ENCODE measurements around the gene DUS3L.
"Not testable (repeated sequence)": the region's sequence is repeated elsewhere in the genome, so short reads cannot be mapped to it uniquely, and the experiment has no call there.

DNA sequence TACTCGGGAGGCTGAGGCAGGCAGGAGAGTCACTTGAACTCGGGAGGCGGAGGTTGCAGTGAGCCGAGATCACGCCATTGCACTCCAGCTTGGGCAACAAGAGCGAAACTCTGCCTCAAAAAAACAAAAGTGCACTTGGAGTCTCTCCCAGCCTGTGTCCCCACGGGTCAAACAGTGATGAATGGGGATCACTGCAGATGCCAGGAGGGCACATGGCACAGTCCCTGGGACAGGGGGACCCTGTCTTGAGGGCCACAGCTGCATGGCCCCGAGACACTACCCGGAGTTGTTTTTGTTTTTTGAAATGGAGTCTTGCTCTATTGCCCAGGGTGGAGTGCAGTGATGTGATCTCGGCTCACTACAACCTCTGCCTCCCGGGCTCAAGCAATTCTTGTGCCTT, 10.0 kb downstream of the DUS3L start:
- not testable (repeated sequence) for TF ChIP-seq POLR2AphosphoS5 (IDR thresholded peaks at IDR 0.05; ENCODE audit: low read depth, low read length)
- TF ChIP-seq, protein P1, sequence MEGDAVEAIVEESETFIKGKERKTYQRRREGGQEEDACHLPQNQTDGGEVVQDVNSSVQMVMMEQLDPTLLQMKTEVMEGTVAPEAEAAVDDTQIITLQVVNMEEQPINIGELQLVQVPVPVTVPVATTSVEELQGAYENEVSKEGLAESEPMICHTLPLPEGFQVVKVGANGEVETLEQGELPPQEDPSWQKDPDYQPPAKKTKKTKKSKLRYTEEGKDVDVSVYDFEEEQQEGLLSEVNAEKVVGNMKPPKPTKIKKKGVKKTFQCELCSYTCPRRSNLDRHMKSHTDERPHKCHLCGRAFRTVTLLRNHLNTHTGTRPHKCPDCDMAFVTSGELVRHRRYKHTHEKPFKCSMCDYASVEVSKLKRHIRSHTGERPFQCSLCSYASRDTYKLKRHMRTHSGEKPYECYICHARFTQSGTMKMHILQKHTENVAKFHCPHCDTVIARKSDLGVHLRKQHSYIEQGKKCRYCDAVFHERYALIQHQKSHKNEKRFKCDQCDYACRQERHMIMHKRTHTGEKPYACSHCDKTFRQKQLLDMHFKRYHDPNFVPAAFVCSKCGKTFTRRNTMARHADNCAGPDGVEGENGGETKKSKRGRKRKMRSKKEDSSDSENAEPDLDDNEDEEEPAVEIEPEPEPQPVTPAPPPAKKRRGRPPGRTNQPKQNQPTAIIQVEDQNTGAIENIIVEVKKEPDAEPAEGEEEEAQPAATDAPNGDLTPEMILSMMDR (IDR thresholded peaks at IDR 0.05): not testable (repeated sequence)

Measured in Panc1 (cell line).